Smooth muscle cell (in vitro differentiated cells): ENCODE data around the gene LMBRD1. TPM values are rescaled to one million over a fixed set of nuclear protein-coding genes. Genes with fewer than 3 reads are reported as not detected.

ENCODE experiments used
- DNase-seq: peaks from one replicate; lab custom pipeline; 2025; ENCODE audit not compliant: unreplicated experiment; lab: John Stamatoyannopoulos, UW
- H2AFZ ChIP-seq: fragments of 200-600 bp; sonication (generic); 2 replicates; pipeline ENCODE4 v1.6.0; 2016; ENCODE audit warnings: antibody characterized with exemption, low read depth, mild to moderate bottlenecking
- H3F3A ChIP-seq: fragments of 200-600 bp; sonication (generic); 2 replicates; pipeline ENCODE4 v1.6.0; 2017; ENCODE audit warnings: antibody characterized with exemption, low read depth
- H3K27ac ChIP-seq: fragments of 200-600 bp; sonication (generic); 2 replicates; pipeline ENCODE4 v1.5.1; 2016; ENCODE audit warnings: low read depth, mild to moderate bottlenecking
- H3K27me3 ChIP-seq: fragments of 200-600 bp; sonication (generic); 2 replicates; pipeline ENCODE4 v1.6.1; 2016; ENCODE audit warnings: low read depth, mild to moderate bottlenecking
- H3K36me3 ChIP-seq: fragments of 200-600 bp; sonication (generic); 2 replicates; pipeline ENCODE4 v1.5.1; 2016; ENCODE audit warnings: low read depth
- H3K4me1 ChIP-seq: fragments of 200-600 bp; sonication (generic); 2 replicates; pipeline ENCODE4 v1.5.1; 2016; ENCODE audit warnings: low read depth
- H3K4me2 ChIP-seq: fragments of 200-600 bp; sonication (generic); 2 replicates; pipeline ENCODE4 v1.6.0; 2016; ENCODE audit warnings: mild to moderate bottlenecking
- H3K4me3 ChIP-seq: fragments of 200-600 bp; sonication (generic); 2 replicates; pipeline ENCODE4 v1.5.1; 2016; ENCODE audit warnings: mild to moderate bottlenecking
- H3K79me2 ChIP-seq: fragments of 200-600 bp; sonication (generic); 2 replicates; pipeline ENCODE4 v1.6.0; 2016; ENCODE audit warnings: low read depth, mild to moderate bottlenecking
- H3K9ac ChIP-seq: fragments of 200-600 bp; sonication (generic); 2 replicates; pipeline ENCODE4 v1.6.0; 2016; ENCODE audit warnings: low read depth
- H3K9me3 ChIP-seq: fragments of 200-600 bp; sonication (generic); replicated peaks from 2 replicates; pipeline ENCODE4 v1.5.1; 2016; ENCODE audit warnings: low read depth
- H4K20me1 ChIP-seq: fragments of 200-600 bp; sonication (generic); 2 replicates; pipeline ENCODE4 v1.6.0; 2016; ENCODE audit warnings: low read depth
- WGBS: methylation state at CpG from one replicate; pipeline ENCODE4 v1.1.7; 2016; ENCODE audit warnings: low lambda C conversion rate; 5-methylcytosine and 5-hydroxymethylcytosine counted together
- polyA plus RNA-seq: library from polyadenylated mRNA; unstranded; fragments of >200 nt; fragmentation: Nextera tagmentation; extraction: Ambion mirVana; gene quantifications from 2 replicates; pipeline ENCODE4 v1.2.1, GENCODE V29; 2016
- total RNA-seq: library from RNA; depleted of rRNA; stranded (reverse); fragments of >200 nt; gene quantifications from 2 replicates; pipeline ENCODE4 v1.2.3, GENCODE V29; 2014
- TF ChIP-seq, protein P1 (sequence below): fragments of 200-600 bp; sonication (generic); IDR thresholded peaks from 2 replicates; pipeline ENCODE4 v1.5.1; 2017; ENCODE audit warnings: borderline replicate concordance, mild to moderate bottlenecking, antibody characterized with exemption; ENCODE audit not compliant: insufficient read depth, poor library complexity, severe bottlenecking

The LMBRD1 gene
- total and polyA plus RNA-seq, 2 experiments from 2014 or later, result 22.3 to 78.5 TPM

DNA sequence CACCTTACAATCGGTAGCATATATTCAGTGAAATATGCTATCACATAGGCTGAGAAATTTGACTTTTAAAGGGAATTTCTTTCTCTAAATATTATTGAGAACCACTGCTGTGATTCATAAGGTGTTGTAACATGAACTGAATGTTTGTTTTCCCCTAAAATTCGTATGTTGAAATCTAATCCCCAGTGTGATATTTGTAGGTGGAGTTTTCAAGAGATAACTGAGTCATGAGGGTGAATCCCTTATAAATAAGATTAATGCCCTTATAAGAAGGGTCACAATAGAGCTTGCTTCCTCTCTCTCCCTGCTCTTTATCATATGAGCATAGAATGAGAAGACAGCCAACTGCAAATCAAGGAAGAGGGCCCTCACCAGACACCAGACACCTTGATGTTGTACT lies 64.8 kb downstream of the LMBRD1 start:
- H3K9ac ChIP-seq, result no peak overlapping the region
- H4K20me1 ChIP-seq, result no peaks in the 10 kb centered on the region
- 70% methylated on average over 2 of the region's 2 CpGs for whole genome bisulfite sequencing
- no peaks in the 10 kb centered on the region for H3K4me1 ChIP-seq
- H3K4me3 ChIP-seq, result no peak overlapping the region
- TF ChIP-seq, protein P1, sequence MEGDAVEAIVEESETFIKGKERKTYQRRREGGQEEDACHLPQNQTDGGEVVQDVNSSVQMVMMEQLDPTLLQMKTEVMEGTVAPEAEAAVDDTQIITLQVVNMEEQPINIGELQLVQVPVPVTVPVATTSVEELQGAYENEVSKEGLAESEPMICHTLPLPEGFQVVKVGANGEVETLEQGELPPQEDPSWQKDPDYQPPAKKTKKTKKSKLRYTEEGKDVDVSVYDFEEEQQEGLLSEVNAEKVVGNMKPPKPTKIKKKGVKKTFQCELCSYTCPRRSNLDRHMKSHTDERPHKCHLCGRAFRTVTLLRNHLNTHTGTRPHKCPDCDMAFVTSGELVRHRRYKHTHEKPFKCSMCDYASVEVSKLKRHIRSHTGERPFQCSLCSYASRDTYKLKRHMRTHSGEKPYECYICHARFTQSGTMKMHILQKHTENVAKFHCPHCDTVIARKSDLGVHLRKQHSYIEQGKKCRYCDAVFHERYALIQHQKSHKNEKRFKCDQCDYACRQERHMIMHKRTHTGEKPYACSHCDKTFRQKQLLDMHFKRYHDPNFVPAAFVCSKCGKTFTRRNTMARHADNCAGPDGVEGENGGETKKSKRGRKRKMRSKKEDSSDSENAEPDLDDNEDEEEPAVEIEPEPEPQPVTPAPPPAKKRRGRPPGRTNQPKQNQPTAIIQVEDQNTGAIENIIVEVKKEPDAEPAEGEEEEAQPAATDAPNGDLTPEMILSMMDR, result no peak
- DNase-seq, result no peak
- no peaks in the 10 kb centered on the region for H3F3A ChIP-seq
- H3K4me2 ChIP-seq, result no peak overlapping the region
- H3K27me3 ChIP-seq, result no peaks in the 10 kb centered on the region
- no peaks in the 10 kb centered on the region for H3K79me2 ChIP-seq
- no peaks in the 10 kb centered on the region for H3K9me3 ChIP-seq
- H3K27ac ChIP-seq, result no peak overlapping the region
- no peak overlapping the region for H2AFZ ChIP-seq
- no peaks in the 10 kb centered on the region for H3K36me3 ChIP-seq

DNA sequence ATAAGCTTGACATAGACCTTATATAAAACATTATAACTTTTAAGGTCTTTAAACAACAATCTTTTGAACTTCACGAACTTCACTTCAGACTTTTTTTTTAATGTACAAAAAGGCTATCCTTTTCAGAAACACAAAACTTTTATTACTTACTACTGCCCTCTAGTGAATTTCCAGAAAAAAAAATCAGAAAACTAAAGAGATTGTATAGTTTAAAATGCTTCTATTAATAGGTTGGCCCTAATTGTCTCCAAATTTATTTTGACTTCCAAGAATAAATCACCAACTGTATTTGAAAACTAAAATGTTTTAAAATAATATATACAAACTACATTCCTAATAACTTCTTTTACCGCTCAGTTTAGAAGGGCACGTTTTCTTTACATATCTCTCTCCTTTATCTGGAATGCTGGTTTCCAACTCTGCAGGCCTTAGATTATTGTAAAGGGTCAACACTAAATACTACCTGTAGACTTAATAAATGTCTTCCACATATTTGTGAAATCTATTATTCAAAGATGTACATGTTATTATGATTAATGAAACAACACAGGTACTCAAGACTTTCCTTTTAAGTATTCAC lies 66.8 kb downstream of the LMBRD1 start:
- no peaks in the 10 kb centered on the region for H3F3A ChIP-seq
- H3K27ac ChIP-seq, result no peak overlapping the region
- H3K9me3 ChIP-seq, result peaks cover 5% of the 10 kb centered on the region
- H3K9ac ChIP-seq, result no peak overlapping the region
- no peak overlapping the region for H3K4me3 ChIP-seq
- no peaks in the 10 kb centered on the region for H3K27me3 ChIP-seq
- H2AFZ ChIP-seq, result no peak overlapping the region
- WGBS, result 81% methylated on average over 3 of the region's 3 CpGs
- no peaks in the 10 kb centered on the region for H3K4me1 ChIP-seq
- TF ChIP-seq, protein P1, result peak; percentile 56
- peaks cover 10% of the 10 kb centered on the region for H3K36me3 ChIP-seq
- no peaks in the 10 kb centered on the region for H4K20me1 ChIP-seq
- H3K79me2 ChIP-seq, result no peaks in the 10 kb centered on the region
- DNase-seq, result no peak
- H3K4me2 ChIP-seq, result no peak overlapping the region

DNA sequence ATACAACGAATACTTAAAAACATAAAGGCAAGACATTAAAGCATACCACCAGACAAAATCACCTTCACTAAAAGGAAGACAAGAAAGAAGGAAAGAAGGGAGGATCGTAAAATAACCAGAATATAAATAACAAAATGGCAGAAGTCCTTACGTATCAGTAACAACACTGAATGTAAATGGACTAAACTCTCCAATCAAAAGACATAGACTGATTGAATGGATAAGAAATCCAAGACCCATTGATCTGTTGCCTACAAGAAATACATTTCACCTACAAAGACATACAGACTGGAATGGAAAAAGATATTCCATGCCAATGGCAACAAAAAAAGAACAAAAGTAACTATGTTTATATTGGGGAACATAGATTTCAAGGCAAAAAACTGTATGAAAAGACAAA lies 74.1 kb downstream of the LMBRD1 start:
- peaks cover 7% of the 10 kb centered on the region for H3K9me3 ChIP-seq
- no peak overlapping the region for H2AFZ ChIP-seq

More for the DNA sequence above, 74.1 kb downstream of the LMBRD1 start:
- Histone ChIP-seq H3K4me3 (no peak overlapping the region), H3K9ac (no peak overlapping the region), H3K27me3 (no peaks in the 10 kb centered on the region), H4K20me1 (no peaks in the 10 kb centered on the region), H3K4me2 (no peak overlapping the region), H3K79me2 (no peaks in the 10 kb centered on the region), H3K36me3 (peaks cover 10% of the 10 kb centered on the region), H3F3A (no peaks in the 10 kb centered on the region), H3K4me1 (no peaks in the 10 kb centered on the region), H3K27ac (no peak overlapping the region)
- WGBS, result 93% methylated on average over 3 of the region's 3 CpGs
- DNase-seq, result no peak
- TF ChIP-seq, protein P1, result no peak
